Hepatocyte (in vitro differentiated cells): ENCODE results near the gene DGKG.

Source experiments
- EZH2 ChIP-seq: fragments of 200-600 bp; sonication (generic); IDR thresholded peaks from 2 replicates; pipeline ENCODE4 v1.6.1; 2016; ENCODE audit warnings: antibody characterized with exemption, mild to moderate bottlenecking, borderline replicate concordance
- EZH2phosphoT487 ChIP-seq: fragments of 200-600 bp; sonication (generic); IDR thresholded peaks from one replicate; pipeline ENCODE4 v1.6.1; 2018; ENCODE audit warnings: antibody characterized with exemption, mild to moderate bottlenecking, low read depth, moderate library complexity; ENCODE audit not compliant: unreplicated experiment, severe bottlenecking
- TF ChIP-seq, protein P1 (sequence below): fragments of 200-600 bp; sonication (generic); IDR thresholded peaks from 2 replicates; pipeline ENCODE4 v1.5.1; 2016; ENCODE audit warnings: antibody characterized with exemption, mild to moderate bottlenecking; ENCODE audit not compliant: poor library complexity

DNA sequence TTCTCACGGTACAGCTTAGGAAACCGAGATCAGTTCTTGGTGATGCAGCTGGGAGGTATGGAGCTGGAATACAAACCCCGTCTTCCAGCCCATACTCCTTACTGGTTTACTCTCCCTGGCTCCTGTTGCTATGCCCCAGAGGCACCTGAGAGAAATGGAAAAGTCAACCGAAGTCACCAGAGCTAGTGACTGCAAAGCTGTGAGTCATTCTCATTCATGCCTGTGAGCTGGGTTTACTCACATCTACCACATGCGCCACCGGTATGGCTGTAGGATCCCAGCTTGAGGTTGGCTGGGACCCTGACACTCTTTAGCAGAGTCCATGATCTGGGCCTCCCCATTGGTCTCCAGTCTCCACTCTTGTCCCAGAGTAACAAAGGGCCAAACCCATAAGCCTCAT lies 141.7 kb downstream of the DGKG start:
- TF ChIP-seq, protein P1, sequence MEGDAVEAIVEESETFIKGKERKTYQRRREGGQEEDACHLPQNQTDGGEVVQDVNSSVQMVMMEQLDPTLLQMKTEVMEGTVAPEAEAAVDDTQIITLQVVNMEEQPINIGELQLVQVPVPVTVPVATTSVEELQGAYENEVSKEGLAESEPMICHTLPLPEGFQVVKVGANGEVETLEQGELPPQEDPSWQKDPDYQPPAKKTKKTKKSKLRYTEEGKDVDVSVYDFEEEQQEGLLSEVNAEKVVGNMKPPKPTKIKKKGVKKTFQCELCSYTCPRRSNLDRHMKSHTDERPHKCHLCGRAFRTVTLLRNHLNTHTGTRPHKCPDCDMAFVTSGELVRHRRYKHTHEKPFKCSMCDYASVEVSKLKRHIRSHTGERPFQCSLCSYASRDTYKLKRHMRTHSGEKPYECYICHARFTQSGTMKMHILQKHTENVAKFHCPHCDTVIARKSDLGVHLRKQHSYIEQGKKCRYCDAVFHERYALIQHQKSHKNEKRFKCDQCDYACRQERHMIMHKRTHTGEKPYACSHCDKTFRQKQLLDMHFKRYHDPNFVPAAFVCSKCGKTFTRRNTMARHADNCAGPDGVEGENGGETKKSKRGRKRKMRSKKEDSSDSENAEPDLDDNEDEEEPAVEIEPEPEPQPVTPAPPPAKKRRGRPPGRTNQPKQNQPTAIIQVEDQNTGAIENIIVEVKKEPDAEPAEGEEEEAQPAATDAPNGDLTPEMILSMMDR: no peak
- TF ChIP-seq EZH2 (no peak), EZH2phosphoT487 (no peak)
